IPS DF 19.7 (cell line): Measurements from ENCODE around the gene CA10.

Experiments used
- DNase-seq: peaks from one replicate; pipeline ENCODE4 v3.0.0-alpha.2; 2013; ENCODE audit warnings: low read depth, low spot score

The CA10 gene

GRCh38 chr17:52048137-52048898 lies 110.2 kb downstream of the CA10 start:
- DNase-seq: no peak

- no peak for DNase-seq
Measured at GRCh38 chr17:52047086-52047485, 111.4 kb downstream of the CA10 start.

GRCh38 chr17:52041123-52041617 lies 117.3 kb downstream of the CA10 start:
- DNase-seq: no peak

- no peak for DNase-seq
Measured at GRCh38 chr17:52036416-52036815, 122.1 kb downstream of the CA10 start.

- DNase-seq: no peak
Measured at GRCh38 chr17:52035336-52035915, 123.1 kb downstream of the CA10 start.

- DNase-seq: no peak
Measured at GRCh38 chr17:52032454-52032853, 126.1 kb downstream of the CA10 start.

GRCh38 chr17:52030052-52030451 lies 128.5 kb downstream of the CA10 start:
- no peak for DNase-seq

GRCh38 chr17:52027620-52028295 lies 130.8 kb downstream of the CA10 start:
- DNase-seq: no peak

- DNase-seq: peak; percentile 12
Measured at GRCh38 chr17:52027081-52027480, 131.4 kb downstream of the CA10 start.

- no peak for DNase-seq
Measured at GRCh38 chr17:52026075-52026474, 132.4 kb downstream of the CA10 start.

- DNase-seq: no peak
Measured at GRCh38 chr17:52025236-52025635, 133.3 kb downstream of the CA10 start.

GRCh38 chr17:52024300-52024870 lies 134.1 kb downstream of the CA10 start:
- DNase-seq: no peak

GRCh38 chr17:52011064-52011463 lies 147.4 kb downstream of the CA10 start:
- DNase-seq: no peak

GRCh38 chr17:51999654-52000053 lies 158.9 kb downstream of the CA10 start:
- no peak for DNase-seq

GRCh38 chr17:51997723-51998122 lies 160.8 kb downstream of the CA10 start:
- no peak for DNase-seq

- no peak for DNase-seq
Measured at GRCh38 chr17:51995797-51996403, 162.6 kb downstream of the CA10 start.

- DNase-seq: no peak
Measured at GRCh38 chr17:51992864-51993416, 165.6 kb downstream of the CA10 start.

GRCh38 chr17:51971121-51971520 lies 187.4 kb downstream of the CA10 start:
- DNase-seq: no peak

- no peak for DNase-seq
Measured at GRCh38 chr17:51961689-51962088, 196.8 kb downstream of the CA10 start.

- DNase-seq: no peak
Measured at GRCh38 chr17:51957786-51958185, 200.7 kb downstream of the CA10 start.

GRCh38 chr17:51955245-51955644 lies 203.3 kb downstream of the CA10 start:
- no peak for DNase-seq
